NCI-H1048 (cell line): Measurements from ENCODE around the gene IRAK2.
"Not testable (repeated sequence)": the region's sequence is repeated elsewhere in the genome, so short reads cannot be mapped to it uniquely, and the experiment has no call there.

Experiments
- DNase-seq: peaks from one replicate; lab custom pipeline; 2025; lab: John Stamatoyannopoulos, UW

IRAK2 gene

GRCh38 chr3:10160925-10161324 lies 3.8 kb upstream of the IRAK2 start:
- no peak for DNase-seq

- no peak for DNase-seq
These were observed 2.5 kb upstream of the IRAK2 start for GRCh38 chr3:10162185-10162584.

- DNase-seq = not testable (repeated sequence)
These were observed 546 bp upstream of the IRAK2 start for GRCh38 chr3:10164201-10164545.

GRCh38 chr3:10166213-10166604 lies 1.5 kb downstream of the IRAK2 start:
- DNase-seq = no peak

GRCh38 chr3:10169000-10169496 lies 4.3 kb downstream of the IRAK2 start:
- no peak for DNase-seq

- no peak for DNase-seq
These were observed 6.3 kb downstream of the IRAK2 start for GRCh38 chr3:10170915-10171478.

GRCh38 chr3:10173095-10173925 lies 8.6 kb downstream of the IRAK2 start:
- no peak for DNase-seq

GRCh38 chr3:10173926-10174435 lies 9.3 kb downstream of the IRAK2 start:
- no peak for DNase-seq

GRCh38 chr3:10175334-10175733 lies 10.6 kb downstream of the IRAK2 start:
- DNase-seq = not testable (repeated sequence)

- not testable (repeated sequence) for DNase-seq
These were observed 11.4 kb downstream of the IRAK2 start for GRCh38 chr3:10176150-10176549.

GRCh38 chr3:10177737-10178136 lies 13.0 kb downstream of the IRAK2 start:
- DNase-seq = no peak

- DNase-seq = no peak
These were observed 14.2 kb downstream of the IRAK2 start for GRCh38 chr3:10178892-10179291.

GRCh38 chr3:10180289-10180688 lies 15.6 kb downstream of the IRAK2 start:
- DNase-seq = no peak

- no peak for DNase-seq
These were observed 16.1 kb downstream of the IRAK2 start for GRCh38 chr3:10180738-10181295.

- no peak for DNase-seq
These were observed 18.2 kb downstream of the IRAK2 start for GRCh38 chr3:10182950-10183349.

GRCh38 chr3:10184250-10184649 lies 19.5 kb downstream of the IRAK2 start:
- DNase-seq = no peak

- no peak for DNase-seq
These were observed 21.4 kb downstream of the IRAK2 start for GRCh38 chr3:10185804-10186762.

GRCh38 chr3:10187290-10187876 lies 22.7 kb downstream of the IRAK2 start:
- no peak for DNase-seq

GRCh38 chr3:10187944-10188343 lies 23.2 kb downstream of the IRAK2 start:
- DNase-seq = no peak

- DNase-seq = no peak
These were observed 24.3 kb downstream of the IRAK2 start for GRCh38 chr3:10188804-10189556.
